H1 (cell line): ENCODE results near the gene LPP. TPM values are rescaled to one million over a fixed set of nuclear protein-coding genes. Genes with fewer than 3 reads are reported as not detected.

Experiments used
- CTCF ChIA-PET: fragments of 300-600 bp; sonication (Branson Sonifier 250); formaldehyde crosslinking; loops from one replicate; lab custom pipeline; 2021; ENCODE audit not compliant: partially characterized antibody; lab: Charles Lee
- POLR2A ChIA-PET: fragments of 300-600 bp; sonication (Branson Sonifier 250); formaldehyde crosslinking; loops from one replicate; lab custom pipeline; 2021; ENCODE audit warnings: inconsistent platforms; ENCODE audit not compliant: partially characterized antibody; lab: Charles Lee
- DNase-seq, 2 experiments: peaks; one replicate each; pipeline versions ENCODE4 v3.0.0 to v3.0.0-alpha.2; 2010 to 2022; ENCODE audit warnings: low spot score in 2 of 2, low read depth in 1 of 2, mixed read lengths in 1 of 2
- FAIRE-seq: peaks from 2 replicates; lab custom pipeline; 2011; peaks lifted over from hg19 to GRCh38; lab: Jason Lieb, UNC
- H2AFZ ChIP-seq: 2 replicates; pipeline ENCODE4 v1.8.1; 2012; ENCODE audit warnings: low read length, inconsistent platforms
- H2AK5ac ChIP-seq: 2 replicates; pipeline ENCODE4 v1.6.1; 2013; ENCODE audit warnings: low read depth, low read length
- H2BK120ac ChIP-seq: replicated peaks from 2 replicates; pipeline ENCODE3; 2013; ENCODE audit warnings: low read depth, low read length, inconsistent platforms
- H2BK12ac ChIP-seq: 2 replicates; pipeline ENCODE4 v1.6.1; 2013; ENCODE audit warnings: low read depth, low read length
- H2BK15ac ChIP-seq: 2 replicates; pipeline ENCODE4 v1.6.1; 2013; ENCODE audit warnings: low read length
- H2BK20ac ChIP-seq: 2 replicates; pipeline ENCODE4 v1.6.1; 2013; ENCODE audit warnings: low read length
- H2BK5ac ChIP-seq: 2 replicates; pipeline ENCODE4 v1.6.1; 2013; ENCODE audit warnings: low read depth, low read length
- H3K14ac ChIP-seq: 2 replicates; pipeline ENCODE4 v1.6.1; 2013; ENCODE audit warnings: inconsistent platforms; ENCODE audit not compliant: insufficient read length
- H3K18ac ChIP-seq: 2 replicates; pipeline ENCODE4 v1.6.1; 2013; ENCODE audit warnings: low read length; ENCODE audit errors: extremely low read depth
- H3K23ac ChIP-seq: 2 replicates; pipeline ENCODE4 v1.6.1; 2013; ENCODE audit warnings: inconsistent platforms; ENCODE audit not compliant: insufficient read length
- H3K23me2 ChIP-seq: 2 replicates; pipeline ENCODE4 v1.6.1; 2013; ENCODE audit warnings: low read depth, low read length
- H3K27ac ChIP-seq: 2 replicates; pipeline ENCODE4 v1.6.1; 2011; ENCODE audit warnings: low read depth, low read length, inconsistent platforms
- H3K27me3 ChIP-seq, 4 experiments: replicated peaks in 1 of 4; 1 replicate in 1 of 4; 2 replicates in 3 of 4; pipeline versions ENCODE4 v1.6.1 to v1.8.1; 2011 to 2013; ENCODE audit warnings: low read length in 3 of 4, mild to moderate bottlenecking in 3 of 4, inconsistent platforms in 2 of 4, mixed read lengths in 2 of 4, moderate library complexity in 1 of 4; ENCODE audit not compliant: control insufficient read depth in 3 of 4, insufficient read depth in 3 of 4; ENCODE audit errors: extremely low read depth in 1 of 4
- H3K36me3 ChIP-seq, 4 experiments: 2 replicates each; pipeline versions ENCODE4 v1.6.1 to v1.8.1; 2011 to 2013; ENCODE audit warnings: mild to moderate bottlenecking in 4 of 4, low read length in 3 of 4, moderate library complexity in 2 of 4, control low read depth in 1 of 4, inconsistent platforms in 1 of 4; ENCODE audit not compliant: insufficient read depth in 4 of 4, control insufficient read depth in 2 of 4
- H3K4ac ChIP-seq: replicated peaks from 2 replicates; pipeline ENCODE3; 2013; ENCODE audit warnings: low read length, low read depth, mixed read lengths, inconsistent platforms; ENCODE audit not compliant: insufficient read length
- H3K4me1 ChIP-seq, 4 experiments: replicated peaks in 1 of 4; 1 replicate in 1 of 4; 2 replicates in 3 of 4; pipeline versions ENCODE4 v1.6.1 to v1.8.1; 2011 to 2013; ENCODE audit warnings: low read length in 3 of 4, inconsistent platforms in 2 of 4, mixed read lengths in 1 of 4; ENCODE audit not compliant: insufficient read depth in 4 of 4, control insufficient read depth in 3 of 4
- H3K4me2 ChIP-seq, 2 experiments: 2 replicates each; pipeline versions ENCODE4 v1.6.1 to v1.8.1; 2011 to 2013; ENCODE audit warnings: low read depth in 2 of 2, low read length in 2 of 2, control low read depth in 1 of 2, inconsistent platforms in 1 of 2, mild to moderate bottlenecking in 1 of 2; ENCODE audit not compliant: insufficient read depth in 1 of 2
- H3K4me3 ChIP-seq, 4 experiments: fragments of 200-600, 300-600 bp in 1 of 4; sonication (generic), shearing (Covaris generic), sonication (Bioruptor Twin) in 1 of 4; 2 replicates each; pipeline versions ENCODE4 v1.5.1 to v1.8.1; 2011 to 2016; ENCODE audit warnings: low read length in 4 of 4, low read depth in 3 of 4, control low read depth in 2 of 4, inconsistent platforms in 2 of 4, mild to moderate bottlenecking in 2 of 4, mixed read lengths in 1 of 4, moderate library complexity in 1 of 4; ENCODE audit not compliant: insufficient read depth in 2 of 4; ENCODE audit errors: extremely low read depth in 1 of 4
- H3K56ac ChIP-seq: replicated peaks from 2 replicates; pipeline ENCODE3; 2013; ENCODE audit warnings: low read depth, mild to moderate bottlenecking, mixed read lengths, low read length, inconsistent platforms; ENCODE audit not compliant: insufficient read length
- H3K79me1 ChIP-seq: 2 replicates; pipeline ENCODE4 v1.6.1; 2013; ENCODE audit warnings: low read depth, low read length, control low read depth
- H3K79me2 ChIP-seq, 2 experiments: 2 replicates each; pipeline versions ENCODE4 v1.6.1 to v1.8.1; 2012 to 2013; ENCODE audit warnings: low read length in 2 of 2, mild to moderate bottlenecking in 2 of 2, inconsistent platforms in 1 of 2; ENCODE audit not compliant: insufficient read depth in 2 of 2, control insufficient read depth in 1 of 2
- H3K9ac ChIP-seq, 4 experiments: replicated peaks in 1 of 4; 1 replicate in 1 of 4; 2 replicates in 3 of 4; pipeline versions ENCODE4 v1.6.1 to v1.8.1; 2011 to 2013; ENCODE audit warnings: low read depth in 3 of 4, low read length in 3 of 4, control low read depth in 2 of 4, mild to moderate bottlenecking in 2 of 4, moderate library complexity in 2 of 4, inconsistent platforms in 1 of 4; ENCODE audit errors: extremely low read depth in 1 of 4
- H3K9me3 ChIP-seq, 2 experiments: 2 replicates each; pipeline versions ENCODE4 v1.6.1 to v1.8.1; 2012 to 2013; ENCODE audit warnings: mild to moderate bottlenecking in 2 of 2, moderate library complexity in 2 of 2, control low read depth in 1 of 2, inconsistent platforms in 1 of 2, low read depth in 1 of 2, low read length in 1 of 2, mixed read lengths in 1 of 2; ENCODE audit not compliant: insufficient read depth in 2 of 2
- H4K20me1 ChIP-seq, 2 experiments: replicated peaks in 1 of 2; 2 replicates each; pipeline versions ENCODE3 to v1.8.1; 2011 to 2013; ENCODE audit warnings: inconsistent platforms in 2 of 2, low read length in 2 of 2, mild to moderate bottlenecking in 1 of 2; ENCODE audit not compliant: insufficient read depth in 2 of 2, control insufficient read depth in 1 of 2
- H4K5ac ChIP-seq: 2 replicates; pipeline ENCODE4 v1.6.1; 2013; ENCODE audit warnings: low read length, low read depth, mixed read lengths, inconsistent platforms; ENCODE audit not compliant: insufficient read length
- H4K8ac ChIP-seq: 2 replicates; pipeline ENCODE4 v1.8.0; 2013; ENCODE audit warnings: mild to moderate bottlenecking, moderate library complexity, low read length, inconsistent platforms; ENCODE audit not compliant: insufficient read depth; ENCODE audit errors: extremely low read depth
- H4K91ac ChIP-seq: replicated peaks from 2 replicates; pipeline ENCODE3; 2013; ENCODE audit warnings: low read length, mixed read lengths, inconsistent platforms; ENCODE audit not compliant: insufficient read length
- BCL11A ChIP-seq, 2 experiments: IDR thresholded peaks; one replicate each; pipeline ENCODE4 v1.6.1; 2011; ENCODE audit warnings: low read depth in 2 of 2, low read length in 2 of 2, mild to moderate bottlenecking in 2 of 2
- CREB1 ChIP-seq: IDR thresholded peaks from 2 replicates; pipeline ENCODE4 v1.6.1; 2012; ENCODE audit warnings: inconsistent platforms
- MAFK ChIP-seq: IDR thresholded peaks from 2 replicates; pipeline ENCODE4 v1.6.1; 2012; ENCODE audit warnings: low read depth, mild to moderate bottlenecking, improper control_type of control experiment, low read length
- NRF1 ChIP-seq: IDR thresholded peaks from 2 replicates; pipeline ENCODE4 v1.6.1; 2011; ENCODE audit warnings: mild to moderate bottlenecking, low read depth, low read length, improper control_type of control experiment
- POLR2A ChIP-seq, 2 experiments: IDR thresholded peaks; 1 replicate in 1 of 2; 2 replicates in 1 of 2; pipeline ENCODE4 v1.6.1; 2011; ENCODE audit warnings: low read depth in 2 of 2, low read length in 2 of 2, mild to moderate bottlenecking in 2 of 2; ENCODE audit errors: control extremely low read depth in 1 of 2
- RNF2 ChIP-seq: fragments of 200-900, 300-1000 bp; sonication (generic); IDR thresholded peaks from 2 replicates; pipeline ENCODE4 v1.7.1; 2016; ENCODE audit warnings: borderline replicate concordance, low read depth, mild to moderate bottlenecking, antibody characterized with exemption, low read length; ENCODE audit not compliant: poor library complexity, severe bottlenecking; ENCODE audit errors: missing control alignments
- SAP30 ChIP-seq: fragments of 300-600 bp; sonication (generic); IDR thresholded peaks from 2 replicates; pipeline ENCODE4 v1.7.1; 2012; ENCODE audit warnings: low read length, moderate library complexity, mild to moderate bottlenecking, inconsistent platforms; ENCODE audit not compliant: insufficient read depth, insufficient replicate concordance
- SIX5 ChIP-seq: IDR thresholded peaks from 2 replicates; pipeline ENCODE4 v1.6.1; 2011; ENCODE audit warnings: mild to moderate bottlenecking, low read depth, low read length
- SP1 ChIP-seq: IDR thresholded peaks from 2 replicates; pipeline ENCODE4 v1.6.1; 2011; ENCODE audit warnings: low read depth, low read length
- SP4 ChIP-seq: IDR thresholded peaks from 2 replicates; pipeline ENCODE4 v1.6.1; 2012; ENCODE audit warnings: low read length, inconsistent platforms
- WGBS, 2 experiments: shearing (Covaris generic) in 1 of 2; methylation state at CpG; one replicate each; pipeline versions ENCODE4 v1.1.6 to v1.1.7; 2013 to 2015; ENCODE audit warnings: low lambda C conversion rate in 2 of 2, mixed read lengths in 2 of 2, inconsistent platforms in 1 of 2, low coverage in 1 of 2, missing lambda C conversion rate in 1 of 2; ENCODE audit not compliant: insufficient replicate concordance in 2 of 2, insufficient coverage in 1 of 2, insufficient read length in 1 of 2; ENCODE audit errors: extremely low coverage in 1 of 2, missing lambda C conversion rate in 1 of 2; 5-methylcytosine and 5-hydroxymethylcytosine counted together
- polyA plus RNA-seq, 7 experiments: library from polyadenylated mRNA; depleted of rRNA in 3 of 7; stranded (reverse) in 5 of 7; unstranded in 2 of 7; fragments of >200 nt in 5 of 7; fragments of 200-250 nt in 2 of 7; gene quantifications; 1 replicate in 5 of 7; 2 replicates in 1 of 7; 4 replicates in 1 of 7; pipeline versions ENCODE4 v1.2.1 to v1.2.3, GENCODE V29; 2011 to 2013; ENCODE audit warnings: missing spikeins in 2 of 7, mixed read lengths in 2 of 7
- total RNA-seq: library from RNA; stranded (reverse); fragmentation: NEBNext Ultra II Directional; extraction: Animal tissue kit (Norgen Biotek cat#: 25700); gene quantifications from 2 replicates; pipeline ENCODE4 v1.2.1, GENCODE V29; 2021

Gene LPP
- total and polyA plus RNA-seq, 2 of the 8 experiments (the other 6 are each of a cell fraction or from before 2014, with no cell fraction given): 10.0 to 53.3 TPM

- H4K91ac ChIP-seq: no peak overlapping the region
- no peak overlapping the region for H2AFZ ChIP-seq
- no peaks in the 10 kb centered on the region for H3K27me3 ChIP-seq
- H3K9ac ChIP-seq: no peak overlapping the region
- H3K18ac ChIP-seq: no peak overlapping the region
- no peak overlapping the region for H4K5ac ChIP-seq
- H2BK120ac ChIP-seq: no peak overlapping the region
- no peaks in the 10 kb centered on the region for H4K20me1 ChIP-seq
- H2BK15ac ChIP-seq: no peak overlapping the region
- ChIA-PET POLR2A (no interaction called here), CTCF (interaction anchor here (0.6 to 0.9 kb wide), 5 partner anchors 99 to 1114 kb away, joined by 3 to 5 read pairs (median 3); no protein-coding TSS in a partner anchor)
- H3K36me3 ChIP-seq: no peaks in the 10 kb centered on the region
- no peaks in the 10 kb centered on the region for H3K4me1 ChIP-seq
- H3K23me2 ChIP-seq: no peaks in the 10 kb centered on the region
- H3K4ac ChIP-seq: no peak overlapping the region
- TF ChIP-seq POLR2A (IDR thresholded peaks at IDR 0.05; ENCODE audit: control extremely low read depth in 1 of 2, low read depth in 2 of 2, low read length in 2 of 2): no peak
- TF ChIP-seq CREB1: no peak
- no peak for TF ChIP-seq BCL11A (IDR thresholded peaks at IDR 0.05; ENCODE audit: low read depth in 2 of 2, low read length in 2 of 2)
- no peak for TF ChIP-seq SAP30
- no peak for TF ChIP-seq SP4
- TF ChIP-seq RNF2: no peak
- no peak for TF ChIP-seq NRF1
- TF ChIP-seq SIX5: no peak
- no peak for TF ChIP-seq SP1
- no peak for TF ChIP-seq MAFK
- H3K56ac ChIP-seq: no peak overlapping the region
- FAIRE-seq: no peak
- no peak overlapping the region for H2AK5ac ChIP-seq
- H3K4me3 ChIP-seq: no peak overlapping the region
- H3K23ac ChIP-seq: no peak overlapping the region
- no peak overlapping the region; the same call in 1 of the 2 replicates for H4K8ac ChIP-seq
- H2BK20ac ChIP-seq: no peak overlapping the region
- no peak for DNase-seq
- no peaks in the 10 kb centered on the region for H3K9me3 ChIP-seq
- no peaks in the 10 kb centered on the region for H3K79me2 ChIP-seq
- no peak overlapping the region for H2BK12ac ChIP-seq
- WGBS, 2 experiments: 99% methylated on average over 4 of the region's 4 CpGs; no CpG with 5 or more reads in 1 of the 2 experiments
- H3K4me2 ChIP-seq: no peak overlapping the region
- H3K14ac ChIP-seq: no peak overlapping the region
- no peaks in the 10 kb centered on the region for H3K79me1 ChIP-seq
- H2BK5ac ChIP-seq: no peak overlapping the region
- no peak overlapping the region for H3K27ac ChIP-seq
Observed at GRCh38 chr3:188853856-188854771, 700.2 kb downstream of the LPP start.
